DND-41 (cell line): ENCODE results near the gene IPCEF1.

Experiments used
- ATAC-seq: fragments of 200-7000 bp; cut with Tn5 transposase; 3 replicates; pipeline ENCODE4 v1.9.1; 2021; ENCODE audit warnings: low read depth; ENCODE audit not compliant: insufficient read depth
- DNase-seq: peaks from one replicate; pipeline ENCODE4 v3.0.0-alpha.2; 2020
- H2AFZ ChIP-seq: 2 replicates; pipeline ENCODE4 v1.6.0; 2012; ENCODE audit warnings: low read depth, low read length
- H3K27ac ChIP-seq: 2 replicates; pipeline ENCODE4 v1.5.1; 2012; ENCODE audit warnings: low read length, inconsistent platforms
- H3K27me3 ChIP-seq: fragments of 200-600 bp; sonication (generic); 2 replicates; pipeline ENCODE4 v1.6.0; 2012; ENCODE audit warnings: low read length, mild to moderate bottlenecking, inconsistent platforms; ENCODE audit not compliant: insufficient read depth, poor library complexity
- H3K36me3 ChIP-seq: 2 replicates; pipeline ENCODE4 v1.5.1; 2012; ENCODE audit warnings: low read length, inconsistent platforms; ENCODE audit not compliant: insufficient read depth
- H3K4me1 ChIP-seq: 2 replicates; pipeline ENCODE4 v1.5.1; 2012; ENCODE audit warnings: mild to moderate bottlenecking, low read length; ENCODE audit not compliant: insufficient read depth
- H3K4me2 ChIP-seq: 2 replicates; pipeline ENCODE4 v1.6.0; 2012; ENCODE audit warnings: mild to moderate bottlenecking, moderate library complexity, low read length, inconsistent platforms; ENCODE audit not compliant: insufficient read depth
- H3K4me3 ChIP-seq, 2 experiments: fragments of 200-600 bp in 1 of 2; shearing (Covaris generic) in 1 of 2; 2 replicates each; pipeline ENCODE4 v1.5.1; 2012 to 2016; ENCODE audit warnings: inconsistent platforms in 2 of 2, low read length in 2 of 2, mild to moderate bottlenecking in 2 of 2, low read depth in 1 of 2, moderate library complexity in 1 of 2
- H3K79me2 ChIP-seq: 2 replicates; pipeline ENCODE4 v1.6.0; 2012; ENCODE audit warnings: low read length, inconsistent platforms; ENCODE audit not compliant: insufficient read depth
- H3K9ac ChIP-seq: 2 replicates; pipeline ENCODE4 v1.6.0; 2012; ENCODE audit warnings: low read depth, mild to moderate bottlenecking, inconsistent platforms, low read length, moderate library complexity
- H3K9me3 ChIP-seq: 2 replicates; pipeline ENCODE4 v1.5.1; 2012; ENCODE audit warnings: low read length, moderate library complexity, mild to moderate bottlenecking, inconsistent platforms; ENCODE audit not compliant: insufficient read depth, severe bottlenecking
- H4K20me1 ChIP-seq: 2 replicates; pipeline ENCODE4 v1.6.0; 2012; ENCODE audit warnings: low read length; ENCODE audit not compliant: insufficient read depth
- CTCF ChIP-seq: IDR thresholded peaks from 2 replicates; pipeline ENCODE4 v1.5.1; 2012; ENCODE audit warnings: borderline replicate concordance, low read length, moderate library complexity, mild to moderate bottlenecking; ENCODE audit not compliant: poor library complexity, severe bottlenecking; ENCODE audit errors: extremely low read depth
- EZH2 ChIP-seq: IDR thresholded peaks from 3 replicates; pipeline ENCODE4 v1.6.1; 2012; ENCODE audit warnings: borderline replicate concordance, low read depth, mild to moderate bottlenecking, moderate library complexity, low read length, inconsistent platforms; ENCODE audit not compliant: severe bottlenecking

IPCEF1 gene

DNA sequence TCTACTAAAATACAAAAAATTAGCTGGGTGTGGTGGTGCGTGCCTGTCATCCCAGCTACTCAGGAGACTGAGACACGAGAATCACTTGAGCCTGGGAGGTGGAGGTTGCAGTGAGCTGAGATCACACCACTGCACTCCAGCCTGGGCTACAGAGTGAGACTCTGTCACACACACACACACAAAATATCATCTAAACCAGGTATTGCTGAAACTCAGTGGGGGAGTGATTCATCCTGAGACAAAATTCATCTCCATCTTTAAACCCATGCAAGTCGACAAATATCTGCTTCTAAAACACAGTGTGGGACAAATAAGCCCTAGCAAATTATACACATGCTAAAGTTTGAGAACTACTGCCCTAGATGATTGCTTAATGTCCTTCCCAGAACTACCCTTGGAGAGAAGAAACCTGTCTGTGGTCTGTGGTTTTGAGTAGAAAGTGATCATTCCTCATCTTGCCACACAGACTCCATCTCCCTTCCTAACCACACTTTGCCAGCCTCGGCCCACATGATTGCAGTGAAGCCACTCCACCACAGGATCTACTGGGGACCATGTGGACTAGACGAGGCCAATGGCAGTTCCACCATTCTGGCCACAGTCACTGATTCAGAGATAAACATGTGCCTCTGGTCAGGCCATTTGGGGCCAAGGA is 187.3 kb downstream of the IPCEF1 start:
- TF ChIP-seq CTCF: no peak
- no peak for TF ChIP-seq EZH2
- Histone ChIP-seq H3K79me2 (no peaks in the 10 kb centered on the region), H4K20me1 (no peaks in the 10 kb centered on the region), H3K27me3 (no peaks in the 10 kb centered on the region), H3K36me3 (peaks cover 24% of the 10 kb centered on the region), H3K9ac (no peak overlapping the region), H3K4me2 (no peak overlapping the region), H3K4me1 (peaks cover 18% of the 10 kb centered on the region), H2AFZ (no peak overlapping the region), H3K27ac (peak overlapping the region; percentile 71), H3K4me3 (no peak overlapping the region), H3K9me3 (no peaks in the 10 kb centered on the region)
- DNase-seq (peak; percentile 66), ATAC-seq (peak; percentile 91)

- H3K4me1 ChIP-seq: peaks cover 18% of the 10 kb centered on the region
- H3K79me2 ChIP-seq: no peaks in the 10 kb centered on the region
- H3K27ac ChIP-seq: no peak overlapping the region
- no peaks in the 10 kb centered on the region for H3K27me3 ChIP-seq
- no peak overlapping the region for H3K4me3 ChIP-seq
- no peak for TF ChIP-seq CTCF
- TF ChIP-seq EZH2: no peak
- no peak overlapping the region for H2AFZ ChIP-seq
- H3K4me2 ChIP-seq: no peak overlapping the region
- no peak overlapping the region for H3K9ac ChIP-seq
- DNase-seq: no peak
- no peaks in the 10 kb centered on the region for H4K20me1 ChIP-seq
- H3K36me3 ChIP-seq: peaks cover 23% of the 10 kb centered on the region
- no peak for ATAC-seq
- no peaks in the 10 kb centered on the region for H3K9me3 ChIP-seq
These were observed 189.5 kb downstream of the IPCEF1 start for GRCh38 chr6:154167126-154167525.

DNA sequence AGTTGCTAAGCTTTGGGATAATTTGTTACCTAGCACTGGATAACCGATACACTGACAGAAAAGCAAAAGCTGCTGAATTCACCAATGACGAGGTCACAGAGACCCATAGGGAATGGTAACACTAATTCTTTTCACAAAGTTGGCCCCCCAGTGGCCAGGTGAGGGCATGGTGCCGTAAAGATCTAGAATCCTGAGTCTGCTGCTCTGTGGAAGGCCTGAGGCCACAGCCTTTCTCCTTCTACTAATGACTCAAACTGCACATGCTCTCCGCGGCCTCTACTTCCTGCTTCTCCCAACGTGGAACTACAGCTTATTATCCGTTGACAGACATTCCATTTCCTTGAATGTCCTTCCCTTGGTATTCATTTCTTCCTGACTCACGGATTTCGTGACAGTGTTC is 190.5 kb downstream of the IPCEF1 start:
- TF ChIP-seq EZH2 (no peak), CTCF (peak; percentile 33)
- Histone ChIP-seq H3K4me2 (no peak overlapping the region), H3K27me3 (no peaks in the 10 kb centered on the region), H3K27ac (no peak overlapping the region), H4K20me1 (no peaks in the 10 kb centered on the region), H3K36me3 (peaks cover 23% of the 10 kb centered on the region), H3K4me3 (no peak overlapping the region), H3K9ac (no peak overlapping the region), H3K79me2 (no peaks in the 10 kb centered on the region), H2AFZ (no peak overlapping the region), H3K9me3 (no peaks in the 10 kb centered on the region), H3K4me1 (peaks cover 18% of the 10 kb centered on the region)
- ATAC-seq (no peak), DNase-seq (no peak)
